ELF-1 (cell line): ENCODE measurements around the gene ADAM22.

Source experiments
- DNase-seq: peaks from one replicate; pipeline ENCODE4 v3.0.0-alpha.2; 2016; ENCODE audit warnings: low read depth, low spot score

ADAM22 gene

DNA sequence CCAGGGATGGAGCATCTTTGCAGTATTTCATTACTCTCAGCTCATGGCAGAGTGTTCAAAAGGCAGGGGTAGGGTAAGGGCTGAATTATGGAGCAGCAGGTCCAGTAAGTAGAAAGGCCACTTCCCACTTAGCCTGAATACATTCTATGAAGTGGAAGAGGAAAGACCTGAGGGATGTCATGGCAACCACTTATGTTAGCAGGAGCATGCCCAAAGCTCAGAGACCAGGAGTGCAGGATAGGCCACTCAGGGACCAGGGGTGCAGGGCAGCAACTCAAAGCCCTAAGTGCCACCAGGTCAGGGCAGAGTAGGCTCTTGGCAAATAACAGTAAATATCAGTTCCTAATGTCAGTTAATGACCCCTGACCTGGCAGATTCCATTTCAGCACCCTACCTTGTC lies 282.2 kb downstream of the ADAM22 start:
- no peak for DNase-seq

DNA sequence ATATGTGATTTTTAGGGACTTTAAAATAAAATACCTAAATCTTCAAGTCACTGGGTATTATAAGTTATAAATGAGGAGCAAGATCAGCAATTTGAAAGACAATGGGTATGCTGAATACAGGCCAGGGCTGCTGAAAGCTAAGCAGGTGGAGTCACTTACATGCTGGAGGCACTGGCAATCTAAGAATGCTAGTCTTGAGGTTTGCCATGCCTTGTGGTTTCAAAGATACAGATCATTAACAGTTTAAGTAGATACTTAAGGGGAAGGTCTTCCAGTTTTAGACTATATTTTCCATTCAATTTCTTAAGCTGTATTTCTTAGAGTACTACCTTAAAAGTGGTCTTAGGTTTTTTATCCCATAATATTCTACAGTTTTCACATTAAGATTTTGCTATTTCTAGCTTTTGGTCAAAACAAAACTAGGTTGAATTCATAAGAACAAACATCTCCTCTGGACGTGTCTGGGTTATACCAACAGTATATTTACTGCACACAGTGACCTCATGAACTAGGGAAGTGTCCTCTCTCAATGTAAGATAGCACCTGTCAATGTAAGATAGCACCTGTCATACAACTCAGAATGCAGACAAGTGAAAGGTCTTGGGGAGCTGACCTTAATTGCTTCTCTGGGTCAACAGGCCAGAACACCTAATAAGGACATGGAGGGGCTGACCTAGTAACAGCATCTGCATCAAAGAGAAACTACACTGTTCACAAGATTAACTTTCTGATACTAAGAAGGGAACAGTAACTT lies 283.8 kb downstream of the ADAM22 start:
- DNase-seq: no peak

DNA sequence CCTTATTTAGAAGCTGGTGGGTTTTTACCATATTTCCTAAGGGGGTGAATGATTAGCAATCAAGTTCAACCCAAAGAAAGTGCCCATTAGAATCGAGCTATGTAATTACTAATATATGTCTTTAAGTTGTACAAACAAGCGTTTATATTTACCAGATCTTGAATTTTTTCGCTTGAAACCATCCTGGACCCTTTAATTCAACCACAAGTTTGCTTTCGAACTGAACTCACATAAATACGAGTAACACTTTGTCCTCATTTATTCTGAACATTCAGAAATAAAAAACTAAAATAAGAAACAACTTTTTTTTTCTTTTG lies 284.3 kb downstream of the ADAM22 start:
- no peak for DNase-seq

DNA sequence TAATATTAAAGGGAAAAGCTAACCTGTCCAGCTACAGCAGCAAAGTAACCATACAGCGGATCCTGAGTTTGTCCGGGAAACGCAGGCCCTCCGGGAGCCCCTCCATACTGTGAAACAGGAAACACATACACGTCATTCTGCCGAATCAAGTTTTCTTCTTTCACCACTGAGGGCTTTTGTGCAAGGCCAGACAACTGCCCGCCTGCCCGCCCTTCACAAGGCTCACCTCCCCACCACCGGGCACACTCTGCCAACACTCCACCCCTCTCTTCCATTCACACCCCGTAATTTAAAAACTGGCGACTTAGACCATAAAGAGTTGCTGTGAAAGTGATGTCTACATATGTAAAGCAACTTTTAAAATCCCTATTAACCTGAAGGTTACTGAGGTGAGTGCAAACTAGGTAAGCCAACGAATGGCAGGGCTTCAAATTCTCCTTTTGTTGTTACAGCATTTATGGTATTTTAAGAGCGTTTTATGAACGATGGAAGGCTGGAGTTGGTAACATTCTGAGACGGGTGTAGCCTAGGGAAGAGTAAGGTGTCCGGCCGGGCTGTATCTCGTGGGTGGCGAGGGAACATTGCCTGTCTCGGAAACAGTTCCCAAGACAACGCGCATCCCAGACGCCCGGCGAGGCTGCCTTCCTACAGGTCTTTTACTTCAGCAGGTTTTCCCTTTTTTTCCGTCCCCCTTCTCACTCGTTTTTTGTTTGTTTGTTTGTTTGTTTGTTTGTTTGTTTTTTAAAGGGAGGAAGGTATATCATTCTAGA lies 285.0 kb downstream of the ADAM22 start:
- peak; percentile 48 for DNase-seq

DNA sequence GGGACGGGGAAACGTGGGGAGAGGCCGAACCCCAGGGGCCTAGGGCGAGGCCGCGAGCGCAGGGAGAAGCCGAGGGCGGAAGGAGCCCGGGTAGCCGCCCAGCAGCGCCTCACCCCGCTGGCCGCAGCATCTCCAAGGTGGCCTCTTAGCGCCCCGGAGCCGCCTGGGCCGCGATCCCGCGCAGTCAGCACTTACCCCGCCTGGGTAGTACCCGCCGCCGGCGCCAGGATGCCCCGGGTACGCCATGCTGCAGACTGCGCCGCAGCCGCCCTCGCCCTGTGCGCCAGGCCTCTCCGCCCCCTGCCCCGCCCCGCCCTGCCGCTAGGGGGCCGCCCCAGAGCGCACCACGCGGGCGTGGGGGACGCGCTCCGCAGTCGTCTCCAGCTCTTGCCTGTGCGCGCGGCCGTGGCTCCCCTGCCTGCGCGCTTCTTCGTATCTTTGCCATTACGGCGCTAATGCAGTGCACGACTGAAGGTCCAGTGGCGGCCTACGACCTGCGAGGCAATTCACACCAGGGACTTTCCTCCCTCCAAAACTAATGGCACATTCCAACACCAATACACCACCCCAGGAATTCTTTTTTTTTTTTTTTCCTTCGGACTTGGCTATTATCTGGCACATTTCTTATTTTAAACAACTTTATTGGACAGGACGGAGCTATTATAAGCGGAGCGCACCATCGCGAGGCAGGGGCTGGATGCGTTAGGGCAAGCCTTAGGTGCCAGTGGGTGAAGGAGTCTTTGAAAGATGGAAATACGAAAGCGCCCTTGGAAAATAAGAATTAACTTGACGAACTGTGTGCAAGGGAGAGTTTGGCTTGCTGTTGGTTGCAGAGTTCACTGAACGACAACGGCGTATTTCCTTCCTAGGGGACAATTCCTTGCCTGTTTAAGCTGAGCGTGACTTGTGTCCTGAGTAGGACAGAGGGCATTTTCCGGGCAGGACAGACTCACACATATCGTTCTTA lies 286.0 kb downstream of the ADAM22 start, which contains the start of gene SRI:
Gene SRI (minus strand): TSS at position 258 of the 967 bp plus-strand sequence. CDS start 12 bp downstream, at position 246.
- DNase-seq: peak; percentile 83

DNA sequence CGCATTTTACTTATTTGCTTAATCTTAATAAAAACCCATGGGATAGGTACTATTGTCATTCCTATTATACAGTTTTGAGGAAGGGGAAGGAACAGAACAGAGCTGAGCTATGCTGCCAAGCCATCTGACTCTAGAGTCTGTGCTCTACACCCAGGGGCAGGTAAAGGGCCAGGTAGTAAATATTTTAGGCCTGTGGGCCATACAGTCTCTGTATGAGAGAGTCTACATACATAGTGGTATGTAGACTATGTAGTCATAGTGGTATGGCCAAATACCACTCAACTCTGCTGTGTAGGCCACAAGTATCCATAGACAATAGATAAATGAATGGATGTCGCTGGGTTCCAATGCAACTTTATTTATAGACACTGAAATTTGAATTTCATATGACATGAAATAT lies 289.2 kb downstream of the ADAM22 start:
- DNase-seq: no peak

DNA sequence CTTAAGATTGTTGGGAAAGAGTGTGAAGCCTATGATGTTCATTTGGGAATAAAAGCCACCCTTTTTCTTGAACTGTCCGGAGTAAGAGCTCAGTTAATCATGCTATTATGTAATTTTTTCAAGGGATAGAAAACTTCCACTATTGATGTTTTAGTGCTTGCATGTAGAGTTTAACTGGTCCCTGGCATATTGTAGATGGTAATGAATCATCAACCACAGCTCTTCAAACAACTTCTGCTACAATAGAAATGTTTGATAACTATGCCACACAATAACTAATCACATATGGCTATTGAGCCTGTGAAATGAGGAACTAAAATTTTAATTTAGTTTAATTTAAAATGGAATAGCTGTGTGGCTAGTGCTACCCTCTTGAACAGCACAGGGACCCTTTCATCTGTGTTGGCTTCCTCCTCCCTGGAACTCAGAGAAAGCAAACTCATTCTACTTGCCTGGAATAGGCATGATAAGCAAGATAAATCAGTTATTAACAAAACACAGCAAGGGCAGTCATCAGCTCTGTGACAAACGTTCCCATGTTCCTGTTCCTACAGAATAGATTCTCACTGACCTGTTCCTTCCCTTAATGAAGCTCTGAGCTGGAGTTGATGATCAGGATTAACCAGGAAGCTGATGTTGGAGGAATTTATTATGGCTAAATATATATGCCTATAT lies 290.7 kb downstream of the ADAM22 start:
- DNase-seq: no peak

DNA sequence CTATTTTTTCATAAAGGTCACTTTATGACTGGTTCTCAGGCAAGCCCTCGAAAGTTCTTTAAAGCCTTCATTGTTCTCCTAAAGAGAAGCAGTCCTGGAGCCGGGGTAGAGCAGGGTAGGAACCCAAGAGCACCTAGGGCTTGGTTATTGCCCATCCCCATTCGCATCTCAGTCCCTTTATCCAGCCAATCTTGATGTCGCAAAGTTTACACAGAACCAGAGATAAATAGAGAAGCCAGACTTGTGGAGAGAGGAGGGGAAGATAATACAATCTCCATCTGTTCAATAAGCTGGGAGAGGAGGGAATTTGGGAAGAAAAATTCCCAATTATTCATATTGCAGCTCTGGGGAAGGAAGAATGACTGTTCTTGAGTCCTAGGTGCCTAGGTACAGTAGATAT lies 292.1 kb downstream of the ADAM22 start:
- no peak for DNase-seq

DNA sequence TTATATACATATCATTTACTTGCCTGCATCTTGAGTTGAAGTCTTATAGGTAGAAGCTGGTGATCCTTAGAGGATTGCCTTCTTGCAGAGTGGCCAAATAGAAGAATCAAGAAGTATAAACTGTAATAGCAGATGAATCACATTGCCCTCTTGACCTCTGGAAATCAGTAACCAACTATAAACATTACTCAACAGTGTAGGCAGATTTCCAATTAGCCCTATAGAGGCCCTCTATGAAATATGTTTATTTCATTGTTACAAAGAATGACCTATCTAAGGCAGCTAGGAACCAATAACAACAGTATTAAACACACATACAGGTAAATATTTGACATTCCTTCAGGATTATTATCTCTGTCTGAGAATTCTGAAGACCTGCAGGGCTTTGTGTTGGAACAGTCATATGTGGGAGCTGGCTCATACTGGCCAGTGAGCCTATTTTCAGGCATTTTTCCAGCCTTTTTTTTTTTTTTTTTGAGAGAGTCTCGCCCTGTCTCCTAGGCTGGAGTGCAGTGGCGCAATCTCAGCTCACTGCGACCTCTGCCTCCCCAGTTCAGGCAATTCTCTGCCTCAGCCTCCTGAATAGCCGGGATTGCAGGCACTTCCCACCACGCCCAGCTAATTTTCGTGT lies 292.9 kb downstream of the ADAM22 start:
- no peak for DNase-seq

DNA sequence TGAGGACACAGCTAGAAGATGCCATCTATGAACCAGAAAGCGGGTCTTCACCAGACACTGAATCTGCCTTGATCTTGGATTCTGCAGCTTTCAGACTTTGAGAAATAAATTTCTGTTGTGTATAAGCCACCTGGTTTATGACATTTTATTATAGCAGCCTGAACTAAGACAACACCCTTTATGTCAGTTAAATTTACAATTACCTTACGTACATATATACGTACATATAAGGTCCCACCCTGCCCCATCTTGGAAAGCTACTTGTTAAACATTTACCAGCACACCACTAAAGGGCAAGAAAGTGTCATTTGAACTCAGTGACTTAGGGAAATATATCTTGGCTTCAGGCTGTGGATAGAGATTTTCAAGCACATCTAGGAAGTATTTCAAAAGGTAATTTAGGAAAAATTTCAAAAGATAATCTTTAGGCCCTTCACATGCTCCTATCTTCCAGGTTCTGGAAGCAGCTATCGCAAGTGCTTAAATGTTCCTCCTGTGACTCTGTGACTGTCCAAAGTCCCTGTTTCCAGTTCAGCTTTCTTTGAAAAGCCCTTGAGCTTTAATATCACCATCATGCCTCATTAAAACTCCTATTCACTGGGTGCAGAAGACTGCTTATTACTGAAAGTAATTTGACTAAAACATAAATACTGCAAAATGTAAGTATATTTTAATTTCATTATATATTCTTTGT lies 295.4 kb downstream of the ADAM22 start:
- no peak for DNase-seq

DNA sequence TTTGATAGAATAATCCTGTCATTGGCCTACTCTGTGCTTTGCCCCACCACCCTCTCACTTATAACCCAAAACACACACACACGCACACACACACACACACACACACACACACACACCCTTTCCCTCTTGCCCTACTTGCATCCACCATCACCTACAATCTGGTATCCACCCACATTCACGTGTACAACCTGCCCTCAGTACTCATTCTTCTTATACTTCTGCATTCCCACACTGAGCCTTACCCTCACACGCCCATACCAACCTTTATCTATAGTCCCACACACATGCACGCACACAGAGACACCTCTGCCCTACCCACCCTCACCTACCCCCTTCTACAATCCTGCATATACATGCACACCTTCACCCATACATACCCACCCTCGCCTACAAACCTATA lies 296.6 kb downstream of the ADAM22 start:
- no peak for DNase-seq

DNA sequence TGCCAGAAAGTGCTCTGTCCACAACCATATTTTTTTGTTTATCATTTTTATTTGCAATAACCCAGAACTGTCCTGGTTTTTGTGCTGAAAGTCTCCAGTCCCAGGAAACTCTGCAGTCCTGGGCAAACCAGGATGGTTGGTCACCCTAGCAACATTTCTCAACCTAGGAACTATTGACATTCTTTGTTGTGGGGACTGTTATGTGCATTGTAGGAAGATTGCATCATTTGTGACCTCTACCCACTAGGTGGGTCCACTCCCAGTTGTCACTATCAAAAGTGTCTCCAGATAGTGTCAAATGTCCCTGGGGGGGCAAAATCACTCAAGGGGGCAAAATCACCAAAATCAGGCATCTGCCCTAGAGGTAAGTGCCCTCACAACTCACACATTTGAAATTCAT lies 299.8 kb downstream of the ADAM22 start:
- DNase-seq: no peak

DNA sequence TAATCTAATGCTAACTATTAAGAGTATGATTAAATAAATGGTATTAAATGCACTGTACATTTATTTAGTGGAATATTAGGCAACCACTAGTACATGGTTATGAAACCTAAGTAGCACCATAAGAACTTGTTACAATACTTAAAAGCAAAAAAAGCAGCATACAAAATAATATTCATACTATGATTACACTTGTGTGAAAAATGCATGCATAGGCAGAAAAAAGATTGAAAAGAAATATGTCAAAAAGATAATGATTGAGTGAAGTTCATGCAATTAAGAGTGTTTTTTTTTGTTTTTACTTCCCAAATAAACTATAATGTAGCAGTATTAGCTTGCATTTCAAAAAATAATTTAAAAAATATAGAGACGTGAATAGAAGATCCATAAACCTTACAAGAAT lies 305.8 kb downstream of the ADAM22 start:
- no peak for DNase-seq

DNA sequence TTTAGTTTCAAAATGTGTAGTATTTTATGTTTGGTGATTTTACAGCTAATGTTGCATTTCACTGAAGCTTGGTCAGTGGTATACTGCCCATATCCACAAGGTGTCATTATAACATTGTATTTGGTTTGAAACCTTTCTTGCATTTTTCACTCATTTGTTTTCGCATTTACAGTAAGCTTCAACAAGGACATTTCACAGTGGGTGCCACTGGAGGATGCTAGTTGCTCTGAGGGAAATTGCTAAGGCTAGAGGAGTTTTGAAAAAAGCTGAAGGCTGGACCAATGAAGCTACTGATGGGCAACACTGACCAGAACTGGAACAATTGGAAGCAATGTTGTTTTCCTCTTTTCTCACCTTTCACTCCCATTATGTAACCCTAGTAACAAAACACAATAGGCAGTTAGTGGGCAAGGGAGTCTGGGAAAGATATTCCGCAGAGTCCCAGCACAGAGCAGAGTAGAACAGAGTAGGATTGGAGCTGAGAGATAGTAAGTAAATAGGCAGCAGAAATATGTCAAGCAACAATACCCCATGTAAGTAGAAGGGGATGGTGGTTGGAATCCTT lies 309.4 kb downstream of the ADAM22 start:
- DNase-seq: peak; percentile 14

DNA sequence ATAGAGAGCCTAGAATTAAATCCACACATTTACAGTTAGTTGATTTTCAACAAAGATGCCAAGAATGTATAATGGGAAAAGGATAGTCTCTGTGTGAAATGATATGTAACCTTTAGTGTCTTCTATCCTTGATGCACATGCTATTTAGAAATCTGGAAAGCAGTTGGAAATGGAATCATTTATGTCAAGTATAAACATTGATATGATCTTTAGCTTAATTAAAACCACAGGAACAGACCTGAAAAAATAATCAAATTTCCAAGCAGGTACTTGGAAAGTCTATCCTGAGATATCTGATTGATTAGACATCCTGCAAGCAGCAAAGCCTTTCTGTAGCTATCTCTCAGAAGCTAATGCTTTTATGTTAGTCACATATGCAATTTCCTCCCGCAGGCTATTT lies 310.2 kb downstream of the ADAM22 start:
- no peak for DNase-seq
